Stimulated activated CD4-positive, alpha-beta T cell treated with anti-CD3 and anti-CD28 coated beads, Interleukin-12 subunit alpha, Interleukin-12 subunit beta, amount 100 ng/mL, for 4 hours (primary cell): ENCODE results near the gene CHST10.

Experiments used
- DNase-seq: peaks from one replicate; pipeline ENCODE4 v3.0.0-alpha.2; 2020

Gene CHST10

DNA sequence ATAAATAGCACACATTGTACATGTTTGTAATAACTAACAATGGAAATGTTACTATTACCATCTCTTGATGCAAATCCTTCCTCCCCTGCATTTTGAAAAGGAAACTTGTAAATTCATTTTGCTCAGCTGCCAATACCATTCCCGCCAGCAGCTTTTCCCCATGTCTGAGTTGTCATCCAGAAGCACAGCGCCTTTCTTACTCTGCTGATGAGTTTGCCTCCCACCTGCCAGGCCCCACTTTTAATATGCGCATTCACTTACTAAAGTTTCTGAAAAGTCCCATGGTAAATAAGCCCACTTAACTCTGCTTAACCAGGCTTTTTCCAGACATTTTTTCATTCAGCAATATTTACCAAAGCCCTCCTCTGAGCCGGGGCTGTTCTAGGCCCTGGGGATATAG lies 3.9 kb downstream of the CHST10 start:
- DNase-seq = no peak

DNA sequence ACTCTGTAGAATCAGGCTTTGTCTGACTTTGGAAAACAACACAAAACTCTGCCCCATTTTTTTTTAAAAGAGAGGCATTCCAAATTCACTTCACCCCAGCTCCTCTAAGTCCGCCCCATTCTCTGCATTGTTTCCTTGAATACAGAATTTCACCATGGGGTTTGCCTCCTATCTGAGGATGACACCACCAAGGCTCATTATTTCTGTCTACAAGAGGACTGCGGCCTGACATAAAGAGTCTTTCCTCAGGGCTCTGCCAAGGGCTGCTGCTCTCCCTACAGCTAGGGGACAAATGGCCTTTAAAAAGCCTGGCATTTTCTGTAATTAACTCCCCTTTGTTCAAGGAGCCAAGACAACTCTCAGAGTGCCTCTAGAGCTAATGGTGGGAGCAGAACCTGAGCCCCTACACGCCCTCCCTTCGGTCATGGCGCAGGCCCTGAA lies 4.6 kb downstream of the CHST10 start:
- DNase-seq = no peak

- no peak for DNase-seq
Observed at GRCh38 chr2:100412466-100412865, 5.0 kb downstream of the CHST10 start.

DNA sequence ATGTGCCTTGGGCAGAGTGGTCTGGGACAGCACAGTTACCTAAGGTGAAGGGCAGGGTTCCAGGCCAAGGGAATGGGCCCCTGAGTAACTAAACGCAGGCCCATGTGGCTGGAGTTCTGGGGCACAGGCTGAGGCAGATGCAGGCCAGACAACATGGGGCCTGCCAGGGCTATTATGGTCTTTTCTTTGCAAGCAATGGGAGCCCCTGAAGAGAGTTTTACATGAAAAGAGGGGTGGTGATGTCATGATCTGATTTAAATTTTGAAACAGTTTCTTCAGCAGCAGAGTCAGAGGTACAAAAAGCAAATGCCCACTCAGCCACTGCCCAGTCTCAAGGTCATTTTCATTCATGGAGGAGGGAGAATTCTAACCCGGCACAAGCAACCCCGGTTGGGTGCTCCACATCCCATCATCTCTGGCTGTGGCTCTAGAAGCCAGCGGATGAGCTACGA lies 5.6 kb downstream of the CHST10 start:
- no peak for DNase-seq

DNA sequence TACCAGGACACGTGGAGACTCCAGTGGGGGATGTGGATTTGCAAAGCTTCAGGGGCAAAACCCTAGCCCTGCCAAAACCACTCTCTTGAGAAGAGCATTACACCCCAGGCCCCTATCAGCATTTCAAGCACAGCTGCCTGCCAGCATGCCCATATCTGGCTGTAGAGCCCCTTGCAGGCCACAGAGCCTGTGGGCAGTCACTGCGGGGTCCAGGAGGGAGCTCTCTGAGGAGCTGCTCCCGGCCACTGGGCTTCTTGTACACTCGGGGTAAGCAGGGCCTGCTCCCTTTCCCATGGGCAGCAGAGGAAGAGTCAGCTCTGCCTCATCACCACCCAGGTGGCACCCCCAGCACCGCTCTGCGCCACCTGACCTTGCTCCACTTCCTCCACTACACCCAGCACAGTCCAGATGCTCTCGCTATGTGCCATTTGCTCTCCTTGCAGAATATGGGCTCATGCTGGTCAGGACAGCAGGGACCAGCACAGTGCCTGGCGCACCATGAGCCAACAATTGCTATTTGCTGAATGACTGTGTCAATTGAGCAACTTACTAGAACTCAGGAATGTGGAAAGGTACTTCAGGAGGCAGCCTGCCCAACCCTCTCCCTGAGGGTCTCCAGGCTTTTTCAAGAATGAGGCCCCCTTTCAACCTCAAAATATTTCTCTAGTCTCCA lies 7.4 kb downstream of the CHST10 start:
- DNase-seq = no peak

GRCh38 chr2:100409461-100409860 lies 8.0 kb downstream of the CHST10 start:
- no peak for DNase-seq

GRCh38 chr2:100408941-100409340 lies 8.5 kb downstream of the CHST10 start:
- no peak for DNase-seq

GRCh38 chr2:100408104-100408503 lies 9.4 kb downstream of the CHST10 start:
- no peak for DNase-seq

- no peak for DNase-seq
Observed at GRCh38 chr2:100407563-100407962, 9.9 kb downstream of the CHST10 start.

DNA sequence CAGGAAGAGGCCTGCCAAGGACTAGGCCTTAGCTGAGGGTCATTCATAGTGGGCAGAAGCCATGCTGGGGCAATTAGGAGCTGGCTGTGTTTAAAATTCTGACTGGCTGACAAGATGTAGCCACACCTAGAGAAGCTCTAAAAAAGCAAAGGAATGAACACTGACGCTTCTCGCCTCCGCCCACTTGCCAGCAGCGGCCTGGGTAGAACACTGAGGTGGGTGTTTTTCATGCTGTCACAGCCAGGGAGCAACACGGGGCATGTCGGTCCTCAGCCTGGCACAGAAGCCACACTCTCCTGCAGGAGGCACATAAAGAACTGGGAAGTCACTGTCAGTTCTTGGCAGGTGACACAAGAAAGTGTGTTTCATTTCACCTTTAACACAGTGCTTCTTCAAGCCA lies 10.4 kb downstream of the CHST10 start:
- no peak for DNase-seq

DNA sequence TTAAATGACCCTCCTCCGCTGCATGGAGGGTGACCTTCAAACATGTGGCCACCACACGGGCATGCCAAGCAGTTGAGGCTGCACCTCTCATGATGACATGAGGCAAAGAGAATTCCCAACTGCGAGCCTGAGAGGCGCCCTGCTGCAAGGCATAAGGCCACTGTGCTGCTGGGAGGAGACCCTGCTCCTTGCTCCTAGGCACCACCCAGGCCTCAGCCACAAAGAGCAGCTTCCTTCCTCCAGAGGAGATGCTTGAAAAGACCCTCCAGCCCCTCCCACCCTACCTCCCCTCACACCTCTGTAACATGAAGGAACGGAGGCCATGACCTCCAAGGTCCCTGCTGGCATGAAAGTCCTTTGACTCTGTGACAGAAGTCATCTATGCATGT lies 11.4 kb downstream of the CHST10 start:
- DNase-seq = no peak

GRCh38 chr2:100405403-100406119 lies 11.9 kb downstream of the CHST10 start:
- no peak for DNase-seq

GRCh38 chr2:100404411-100404810 lies 13.1 kb downstream of the CHST10 start:
- DNase-seq = no peak

DNA sequence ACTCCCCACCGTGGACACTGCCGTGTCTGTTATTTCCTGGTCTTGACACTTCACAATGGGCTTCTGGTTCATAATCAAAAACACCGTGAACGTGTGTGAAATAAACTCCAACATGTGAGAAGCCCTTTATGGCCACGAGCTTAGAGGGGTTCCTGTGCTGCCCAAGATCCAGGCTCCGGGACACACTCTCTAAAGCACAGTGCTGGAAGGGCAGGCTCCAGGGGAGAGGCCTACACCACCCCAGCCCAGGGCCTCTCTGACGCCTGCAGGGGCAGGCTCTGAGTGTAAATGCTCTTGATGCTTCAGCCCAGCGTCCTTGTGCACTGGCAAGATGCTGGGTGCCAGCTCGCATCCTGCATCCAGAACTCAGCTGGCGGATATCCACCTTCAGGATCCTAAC lies 13.7 kb downstream of the CHST10 start:
- no peak for DNase-seq

DNA sequence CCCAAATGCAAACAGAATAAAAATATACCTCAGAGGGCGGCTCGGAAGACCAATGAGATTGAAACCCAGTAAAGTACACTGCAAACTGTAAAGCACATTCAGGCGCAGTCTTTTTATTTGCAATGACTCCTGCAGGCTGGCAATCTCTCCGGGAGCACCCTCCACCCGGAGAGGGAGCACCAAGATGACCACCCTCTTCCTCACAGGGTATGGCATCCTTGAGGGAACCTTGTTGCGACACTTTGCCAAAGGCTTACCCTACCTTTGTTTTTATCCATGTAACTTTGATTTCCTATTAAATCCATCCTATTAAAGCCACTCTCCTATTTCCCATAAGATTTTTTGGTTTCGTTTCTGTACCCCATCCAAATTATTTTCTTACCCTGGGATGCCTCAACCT lies 16.2 kb downstream of the CHST10 start:
- DNase-seq = no peak

DNA sequence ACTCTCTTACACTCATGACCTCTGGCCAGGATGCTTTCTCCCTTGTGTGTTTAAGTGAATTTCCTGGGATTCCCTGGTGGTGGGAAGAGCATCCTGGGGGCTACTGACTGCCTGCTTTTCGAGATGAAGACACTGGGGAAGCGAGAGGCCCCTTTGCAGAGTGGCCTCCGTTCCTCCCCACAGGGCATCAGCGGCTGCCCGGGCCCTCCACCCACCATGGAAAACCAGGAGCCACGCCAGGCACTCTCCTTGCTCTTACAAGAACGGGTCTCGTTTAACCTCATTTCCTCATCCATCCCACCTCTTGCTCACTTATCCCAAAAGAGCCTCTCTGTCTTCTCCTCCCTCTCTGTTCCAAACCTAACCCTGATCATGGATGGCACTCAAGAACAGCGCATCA lies 17.8 kb downstream of the CHST10 start:
- no peak for DNase-seq

DNA sequence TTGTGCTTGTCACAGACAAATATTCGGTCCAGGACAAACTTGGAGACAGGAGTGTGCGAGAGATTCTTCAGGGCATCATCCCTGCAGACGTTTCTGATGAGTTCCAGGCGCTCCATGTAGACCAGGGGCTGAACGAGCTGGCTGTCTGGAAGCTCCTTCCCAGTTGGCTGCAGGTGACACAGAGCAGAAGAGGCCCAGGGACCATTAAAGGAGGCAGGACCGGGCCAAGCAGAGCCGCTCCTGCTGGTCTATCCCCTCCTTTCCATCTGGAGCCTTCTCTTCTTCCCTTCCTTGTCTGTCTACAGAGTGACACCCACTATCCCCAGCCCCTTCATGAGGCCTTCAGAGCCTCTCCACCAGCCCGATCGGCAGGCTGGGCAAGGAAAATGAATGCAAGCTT lies 19.5 kb downstream of the CHST10 start:
- no peak for DNase-seq

DNA sequence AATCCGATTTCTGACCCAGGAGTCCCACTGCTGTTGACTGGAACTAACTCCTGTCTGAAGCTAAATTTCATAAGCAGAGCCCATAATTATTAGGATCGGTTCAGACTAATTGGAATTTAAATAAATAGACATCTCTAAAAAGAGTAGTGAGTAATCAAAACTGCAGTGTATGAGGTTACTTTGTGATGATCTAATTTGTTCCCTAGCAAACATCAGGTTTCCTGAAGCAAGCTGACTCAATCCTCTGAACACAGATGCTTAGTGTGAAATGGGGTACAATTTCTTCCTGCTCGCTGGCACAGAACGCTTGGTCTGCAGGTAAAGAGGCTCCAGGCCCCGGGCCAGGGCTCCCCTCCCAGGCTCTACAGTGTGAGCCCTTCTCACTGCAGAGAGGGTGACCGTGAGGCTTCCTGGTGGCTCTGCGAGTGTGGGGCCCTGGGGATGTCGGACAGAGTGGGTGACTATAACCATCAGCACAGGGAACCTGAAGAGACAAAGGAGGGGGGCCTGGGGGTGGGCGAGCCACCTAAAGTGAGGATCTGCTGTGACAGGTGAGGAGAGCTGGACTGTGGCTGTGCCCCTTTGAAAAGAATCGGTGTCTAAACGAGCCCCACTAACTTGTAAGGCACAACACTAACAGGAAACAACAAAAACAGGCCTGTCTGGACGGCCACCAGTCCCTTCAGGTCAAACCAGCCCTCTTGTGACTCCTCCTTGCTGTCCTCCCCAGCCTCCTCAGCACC lies 20.2 kb downstream of the CHST10 start:
- no peak for DNase-seq

DNA sequence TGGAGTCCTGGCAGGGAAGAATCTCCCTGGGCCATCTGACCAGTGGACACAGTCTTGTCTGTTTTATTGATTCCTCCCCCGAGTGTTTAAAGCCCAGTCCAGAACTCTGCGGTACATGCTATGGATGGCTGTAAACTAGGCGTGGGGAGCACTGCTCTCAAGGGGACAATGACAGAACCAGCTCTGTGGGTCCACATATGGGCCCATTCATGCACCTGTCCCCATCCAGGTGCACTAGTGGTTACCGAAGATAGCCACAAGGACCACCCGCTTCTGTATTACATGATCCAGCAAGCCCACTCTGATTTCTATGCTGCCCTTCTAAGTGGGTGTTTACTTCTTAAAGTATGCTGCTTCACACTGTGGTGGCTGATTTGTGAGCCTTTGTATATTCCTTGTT lies 21.0 kb downstream of the CHST10 start:
- DNase-seq = no peak

DNA sequence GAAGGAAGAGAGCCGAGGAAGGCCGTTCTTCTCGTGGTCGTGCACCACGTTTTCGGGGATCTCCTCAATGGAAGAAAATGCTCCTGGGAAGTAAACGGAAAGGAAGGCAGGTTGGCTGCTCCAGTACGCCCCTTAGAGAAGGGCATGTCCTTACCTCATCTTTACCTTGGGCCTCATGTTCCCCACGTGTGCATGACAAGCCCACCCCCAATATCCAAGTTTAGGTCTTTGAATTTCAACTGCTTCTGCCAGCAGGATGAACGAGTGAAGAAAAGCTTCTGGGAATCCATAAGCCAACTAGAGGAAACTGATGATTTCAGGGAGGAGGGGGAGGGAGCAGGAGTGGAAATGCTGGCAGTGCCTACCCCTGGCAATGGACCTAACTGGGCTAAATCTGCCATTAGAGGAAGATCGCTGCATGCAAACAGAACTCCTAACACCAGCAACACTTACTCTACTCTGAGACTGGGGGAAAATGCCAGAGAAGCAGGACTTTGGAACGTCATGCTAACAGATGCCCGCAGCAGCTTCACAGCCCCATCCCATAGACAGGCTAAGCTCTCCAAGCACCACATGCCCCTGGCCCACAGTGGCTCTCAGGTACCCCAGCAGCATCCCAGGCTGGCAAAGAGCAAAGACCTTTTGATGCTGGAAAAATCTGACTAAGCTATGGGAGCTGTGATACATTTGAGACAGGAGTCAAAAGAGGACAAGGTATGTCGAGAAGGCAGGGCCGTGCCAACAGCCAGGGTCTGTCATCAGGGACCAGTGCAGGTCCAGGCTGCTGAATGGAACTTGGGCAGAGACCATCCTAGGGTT lies 21.7 kb downstream of the CHST10 start:
- DNase-seq = no peak

DNA sequence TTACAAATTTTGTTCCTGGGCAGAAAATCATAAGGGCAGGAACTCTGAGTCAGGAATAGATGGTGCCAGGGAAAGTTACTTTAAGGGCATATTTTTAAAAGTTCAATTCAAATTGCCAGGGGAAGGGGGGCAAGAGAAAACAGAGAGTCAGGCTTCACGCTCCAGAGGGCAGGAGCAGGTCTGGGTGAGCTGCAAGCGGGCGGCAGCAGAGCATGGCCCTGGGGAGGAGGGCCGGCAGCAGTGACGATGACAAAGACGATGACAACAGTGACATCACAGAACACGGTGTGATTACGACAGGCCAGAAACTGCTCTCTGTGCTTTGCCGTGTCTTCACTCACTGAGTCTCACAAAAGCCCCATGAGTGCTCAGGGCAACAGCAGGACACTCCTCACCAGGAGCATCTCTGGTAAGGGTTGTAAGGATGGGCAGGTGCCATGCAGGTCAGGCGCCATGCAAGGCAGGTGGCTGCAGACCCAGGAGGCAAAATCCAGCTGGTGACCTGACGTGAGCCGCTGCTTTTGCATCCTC lies 23.3 kb downstream of the CHST10 start:
- no peak for DNase-seq

DNA sequence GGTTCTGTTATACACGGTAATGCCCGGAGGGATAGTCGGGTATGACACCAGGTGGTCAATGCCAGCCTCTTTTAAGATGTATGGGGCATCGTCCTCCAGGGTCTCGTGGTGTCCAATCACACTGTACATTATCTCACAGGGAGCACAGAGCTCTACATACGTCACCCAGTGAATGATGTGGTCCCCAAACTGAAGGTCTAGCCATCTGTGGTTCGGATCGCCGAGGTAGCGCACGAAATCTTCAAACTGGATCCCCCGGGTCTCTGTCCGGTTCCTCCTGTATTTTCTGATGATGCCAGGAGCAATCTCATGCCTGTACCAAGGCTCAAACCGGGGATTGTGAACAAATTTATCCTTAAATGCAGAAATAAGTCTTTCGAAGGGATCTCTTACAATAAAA lies 24.1 kb downstream of the CHST10 start:
- DNase-seq = no peak

GRCh38 chr2:100392715-100393114 lies 24.8 kb downstream of the CHST10 start:
- no peak for DNase-seq
